ENCODE data around the gene TMEM145. TPM values are rescaled to one million over a fixed set of nuclear protein-coding genes. Genes with fewer than 3 reads are reported as not detected.
A peak's percentile ranks its signal among the peaks of the same experiment; 100 is the strongest.

Gene TMEM145
- total and polyA plus RNA-seq, 7 experiments from 2014 or later: not detected

DNA sequence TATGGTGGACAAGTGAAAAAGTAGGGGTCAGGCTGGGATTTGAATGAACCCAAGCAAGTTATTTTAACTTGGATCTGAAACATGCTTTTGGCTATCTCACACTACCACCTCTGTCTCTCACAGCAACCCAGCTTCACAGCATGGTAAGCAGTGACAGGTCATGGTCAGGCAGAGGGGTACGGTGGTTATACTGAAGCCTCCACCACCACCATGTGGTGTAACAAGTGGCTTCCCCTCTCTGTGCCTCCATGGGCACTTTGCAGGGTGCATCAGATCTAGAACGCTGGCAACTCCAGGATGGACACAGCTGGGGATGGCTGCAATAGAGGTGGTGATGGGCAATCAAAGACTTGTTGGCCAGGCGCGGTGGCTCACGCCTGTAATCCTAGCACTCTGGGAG is 739 bp upstream of the TMEM145 start:
- H3K4me1 Mint-ChIP-seq: peaks cover 6 to 30% (median 17%) of the 10 kb centered on the region in 7 donors
- Histone ChIP-seq H3K27ac (ENCODE audit: low read depth, low read length) (no peak overlapping the region), H3K36me3 (ENCODE audit: control insufficient read depth in 2 of 3, insufficient read depth in 3 of 3, low read length in 3 of 3) (no peaks in the 10 kb centered on the region), H3K4me3 (ENCODE audit: low read length) (no peak overlapping the region), H3K9me3 (ENCODE audit: control insufficient read depth in 2 of 3, low read length in 3 of 3) (no peaks in the 10 kb centered on the region), H3K4me1 (ENCODE audit: control insufficient read depth in 2 of 2, insufficient read depth in 2 of 2, low read length in 2 of 2) (no peaks in the 10 kb centered on the region), H3K27me3 (ENCODE audit: control insufficient read depth in 2 of 2, insufficient read depth in 2 of 2, low read length in 2 of 2) (peaks cover 11 to 17% of the 10 kb centered on the region in 2 donors)
- no peak for ATAC-seq
- peaks cover 0 to 5% (median 0%) of the 10 kb centered on the region in 11 donors for H3K9me3 Mint-ChIP-seq
- ChIA-PET CTCF (interaction anchor here (0.6 kb wide), 1 partner anchor 791 kb away, joined by 4 read pairs; no protein-coding TSS in a partner anchor), POLR2A (no interaction called here)
- H3K4me3 Mint-ChIP-seq: peak overlapping the region in 9 of 10 donors; percentile 38 to 80 (median 67)
- H3K36me3 Mint-ChIP-seq: no peaks in the 10 kb centered on the region
- H3K27me3 Mint-ChIP-seq: peaks cover 26 to 49% (median 38%) of the 10 kb centered on the region in 5 donors
- no peak overlapping the region for H3K27ac Mint-ChIP-seq
- no peak for DNase-seq
- intact Hi-C loops (cut with micrococcal nuclease): no loop called here

DNA sequence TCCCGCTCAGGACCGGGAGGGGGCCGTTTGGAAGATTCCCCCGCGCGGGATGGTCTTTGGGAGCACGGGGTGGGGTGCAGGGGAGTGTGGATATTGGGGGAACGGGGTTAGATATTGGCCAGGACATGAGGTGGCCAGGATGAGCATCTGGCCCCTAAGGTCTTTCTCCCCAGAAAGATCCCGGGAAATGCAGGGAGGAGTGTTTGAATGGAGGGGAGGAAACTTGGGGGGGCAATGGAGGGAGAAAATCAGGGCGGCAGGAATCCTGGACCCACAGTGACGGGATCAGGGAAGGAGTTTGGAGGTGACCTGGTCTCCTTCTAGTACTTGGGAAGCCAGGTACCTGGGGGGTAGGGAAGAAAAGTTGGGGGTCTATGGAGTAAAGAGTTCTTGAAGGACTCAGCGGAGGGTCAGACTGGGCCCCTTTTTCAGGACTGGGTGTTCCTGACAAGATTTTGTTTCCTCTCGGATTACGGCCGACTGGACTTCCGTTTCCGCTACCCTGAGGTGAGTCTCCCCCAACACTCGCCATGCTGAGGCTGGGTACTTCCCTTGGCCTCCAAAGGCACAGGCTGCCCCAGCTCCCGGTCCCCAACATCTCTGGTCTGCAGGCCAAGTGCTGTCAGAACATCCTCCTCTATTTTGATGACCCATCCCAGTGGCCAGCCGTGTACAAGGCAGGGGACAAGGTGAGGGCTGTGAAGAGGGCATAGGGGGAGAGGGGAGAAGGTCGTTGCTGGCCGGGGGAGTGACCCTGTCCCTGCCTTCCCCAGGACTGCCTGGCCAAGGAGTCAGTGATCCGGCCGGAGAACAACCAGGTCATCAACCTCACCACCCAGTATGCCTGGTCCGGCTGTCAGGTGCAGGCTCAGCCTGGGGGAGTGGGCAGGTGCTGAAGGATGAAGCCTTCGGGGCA is 989 bp downstream of the TMEM145 start:
- H3K27me3 Mint-ChIP-seq: peaks cover 26 to 51% (median 38%) of the 10 kb centered on the region in 5 donors
- POLR2A ChIA-PET: no interaction called here

DNA sequence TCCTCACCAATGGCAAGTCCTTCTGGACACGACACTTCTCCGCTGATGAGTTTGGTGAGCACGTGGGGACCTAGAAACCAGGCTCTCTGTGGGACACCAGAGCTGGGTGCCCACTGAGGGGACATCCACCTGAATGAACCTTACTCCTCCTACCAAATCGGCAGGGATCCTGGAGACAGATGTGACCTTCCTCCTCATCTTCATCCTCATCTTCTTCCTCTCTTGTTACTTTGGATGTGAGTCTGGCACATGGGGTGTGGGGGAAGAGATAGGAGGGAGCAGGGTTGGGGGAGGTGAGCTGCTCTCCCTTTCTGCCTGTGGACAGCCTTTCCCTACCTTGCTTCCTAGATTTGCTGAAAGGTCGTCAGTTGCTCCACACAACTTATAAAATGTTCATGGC is 1.9 kb downstream of the TMEM145 start:
- H3K27ac Mint-ChIP-seq: no peak overlapping the region
- peaks cover 0 to 5% (median 0%) of the 10 kb centered on the region in 11 donors for H3K9me3 Mint-ChIP-seq
- ATAC-seq: no peak
- H3K4me1 Mint-ChIP-seq: peaks cover 6 to 32% (median 17%) of the 10 kb centered on the region in 7 donors
- no peaks in the 10 kb centered on the region for H3K36me3 Mint-ChIP-seq
- H3K27ac ChIP-seq (ENCODE audit: low read depth, low read length): no peak overlapping the region
- peaks cover 26 to 52% (median 38%) of the 10 kb centered on the region in 5 donors for H3K27me3 Mint-ChIP-seq
- no peaks in the 10 kb centered on the region for H3K4me1 ChIP-seq (ENCODE audit: control insufficient read depth in 2 of 2, insufficient read depth in 2 of 2, low read length in 2 of 2)
- ChIA-PET POLR2A (no interaction called here), CTCF (no interaction called here)
- intact Hi-C loops (cut with micrococcal nuclease): no loop called here
- no peak overlapping the region for H3K4me3 ChIP-seq (ENCODE audit: low read length)
- no peak for DNase-seq
- H3K9me3 ChIP-seq (ENCODE audit: control insufficient read depth in 2 of 3, low read length in 3 of 3): no peaks in the 10 kb centered on the region
- peaks cover 11 to 17% of the 10 kb centered on the region in 2 donors for H3K27me3 ChIP-seq (ENCODE audit: control insufficient read depth in 2 of 2, insufficient read depth in 2 of 2, low read length in 2 of 2)
- H3K4me3 Mint-ChIP-seq: peak overlapping the region in 3 of 10 donors; percentile 9 to 25 (median 13)
- H3K36me3 ChIP-seq (ENCODE audit: control insufficient read depth in 2 of 3, insufficient read depth in 3 of 3, low read length in 3 of 3): no peaks in the 10 kb centered on the region

More for the DNA sequence above, 989 bp downstream of the TMEM145 start:
- Histone ChIP-seq H3K4me3 (ENCODE audit: low read length) (no peak overlapping the region), H3K27ac (ENCODE audit: low read depth, low read length) (no peak overlapping the region), H3K36me3 (ENCODE audit: control insufficient read depth in 2 of 3, insufficient read depth in 3 of 3, low read length in 3 of 3) (no peaks in the 10 kb centered on the region), H3K9me3 (ENCODE audit: control insufficient read depth in 2 of 3, low read length in 3 of 3) (no peaks in the 10 kb centered on the region), H3K4me1 (ENCODE audit: control insufficient read depth in 2 of 2, insufficient read depth in 2 of 2, low read length in 2 of 2) (no peaks in the 10 kb centered on the region), H3K27me3 (ENCODE audit: control insufficient read depth in 2 of 2, insufficient read depth in 2 of 2, low read length in 2 of 2) (peaks cover 11 to 17% of the 10 kb centered on the region in 2 donors)
- Mint-ChIP-seq H3K9me3 (peaks cover 0 to 5% (median 0%) of the 10 kb centered on the region in 11 donors), H3K4me3 (peak overlapping the region; percentile 42 to 80 (median 66)), H3K4me1 (peaks cover 6 to 32% (median 17%) of the 10 kb centered on the region in 7 donors), H3K27ac (no peak overlapping the region), H3K36me3 (no peaks in the 10 kb centered on the region)
- DNase-seq (no peak), ATAC-seq (no peak)
- CTCF ChIA-PET: no interaction called here
- intact Hi-C loops (cut with micrococcal nuclease): loop anchor here in 1 of 2 donors (1.0 kb wide), 1 partner anchor 11 kb away; the partner anchor contains the start of gene MEGF8

DNA sequence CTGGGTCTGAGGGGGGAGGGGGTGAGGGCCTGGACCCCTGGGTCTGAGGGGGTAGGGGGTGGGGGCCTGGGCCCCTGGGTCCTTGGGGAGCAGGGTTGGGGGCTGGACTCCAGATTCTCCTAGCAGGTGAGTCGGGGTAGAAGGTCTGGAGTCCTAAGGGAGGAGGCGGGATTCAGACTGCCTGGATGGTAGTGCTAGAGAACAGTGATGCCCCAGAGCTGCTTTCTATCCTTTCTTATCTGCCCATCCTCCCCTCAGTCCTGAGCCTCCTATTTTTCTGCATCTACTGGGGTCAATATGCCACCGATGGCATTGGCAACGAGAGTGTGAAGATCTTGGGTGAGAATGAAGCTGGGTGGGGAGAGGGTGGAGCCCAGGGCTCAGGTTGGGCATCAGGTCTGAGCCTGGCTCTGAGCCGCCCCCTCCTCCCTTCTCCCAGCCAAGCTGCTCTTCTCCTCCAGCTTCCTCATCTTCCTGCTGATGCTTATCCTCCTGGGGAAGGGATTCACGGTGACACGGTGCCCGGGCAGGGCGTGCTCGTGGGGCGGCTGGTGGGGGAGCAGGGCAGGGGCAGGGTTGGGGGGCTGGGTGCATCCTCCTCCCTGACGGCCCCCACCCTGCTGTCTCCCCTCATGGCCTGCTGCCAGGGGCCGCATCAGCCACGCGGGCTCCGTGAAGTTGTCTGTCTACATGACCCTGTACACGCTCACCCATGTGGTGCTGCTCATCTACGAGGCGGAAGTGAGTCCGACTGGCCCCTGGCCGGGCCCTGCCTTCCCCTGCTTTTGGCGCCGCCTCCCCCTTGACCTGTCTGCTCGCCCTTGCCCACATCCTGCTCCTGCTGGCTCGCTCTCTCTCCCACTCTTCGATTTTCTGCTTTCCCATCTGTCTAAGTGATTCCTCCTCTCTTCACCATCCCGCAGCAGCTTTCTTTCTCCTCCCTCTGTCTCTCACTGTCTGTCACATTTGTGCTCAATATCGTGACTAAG is 3.4 kb downstream of the TMEM145 start:
- Histone ChIP-seq H3K4me3 (ENCODE audit: low read length) (no peak overlapping the region), H3K36me3 (ENCODE audit: control insufficient read depth in 2 of 3, insufficient read depth in 3 of 3, low read length in 3 of 3) (no peaks in the 10 kb centered on the region), H3K4me1 (ENCODE audit: control insufficient read depth in 2 of 2, insufficient read depth in 2 of 2, low read length in 2 of 2) (no peaks in the 10 kb centered on the region), H3K9me3 (ENCODE audit: control insufficient read depth in 2 of 3, low read length in 3 of 3) (no peaks in the 10 kb centered on the region), H3K27ac (ENCODE audit: low read depth, low read length) (no peak overlapping the region), H3K27me3 (ENCODE audit: control insufficient read depth in 2 of 2, insufficient read depth in 2 of 2, low read length in 2 of 2) (peaks cover 11 to 17% of the 10 kb centered on the region in 2 donors)
- Mint-ChIP-seq H3K27me3 (peaks cover 26 to 51% (median 32%) of the 10 kb centered on the region in 5 donors), H3K27ac (no peak overlapping the region), H3K9me3 (peaks cover 0 to 5% (median 0%) of the 10 kb centered on the region in 11 donors), H3K36me3 (no peaks in the 10 kb centered on the region), H3K4me3 (peak overlapping the region in 3 of 10 donors; percentile 4 to 28 (median 15)), H3K4me1 (peaks cover 6 to 32% (median 16%) of the 10 kb centered on the region in 7 donors)
- intact Hi-C loops (cut with micrococcal nuclease): no loop called here
- ATAC-seq: peak; percentile 54
- no peak for DNase-seq
- ChIA-PET CTCF (no interaction called here), POLR2A (interaction anchor here (0.5 kb wide), 1 partner anchor 13 kb away, joined by 4 read pairs; no protein-coding TSS in a partner anchor)

DNA sequence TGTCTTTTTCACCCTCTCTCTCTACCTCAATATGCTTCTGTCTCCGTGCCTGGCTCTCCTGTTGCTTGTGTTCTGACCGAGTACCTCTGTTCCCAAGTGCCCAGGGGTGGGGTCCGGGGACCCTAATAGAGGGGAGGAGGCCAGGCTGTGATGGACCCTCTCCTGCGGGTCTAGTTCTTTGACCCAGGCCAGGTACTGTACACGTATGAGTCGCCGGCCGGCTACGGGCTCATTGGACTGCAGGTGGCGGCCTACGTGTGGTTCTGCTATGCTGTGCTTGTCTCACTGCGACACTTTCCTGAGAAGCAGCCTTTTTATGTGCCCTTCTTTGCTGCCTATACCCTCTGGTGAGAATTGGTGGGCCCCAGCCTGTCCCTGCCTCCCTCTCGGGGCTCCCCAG is 4.4 kb downstream of the TMEM145 start:
- ATAC-seq (no peak), DNase-seq (no peak)
- Mint-ChIP-seq H3K4me1 (peaks cover 6 to 24% (median 15%) of the 10 kb centered on the region in 7 donors), H3K36me3 (no peaks in the 10 kb centered on the region), H3K4me3 (no peak overlapping the region), H3K27ac (peak overlapping the region in 1 of 9 donors; percentile 14), H3K9me3 (peaks cover 0 to 5% (median 0%) of the 10 kb centered on the region in 11 donors), H3K27me3 (peaks cover 18 to 50% (median 29%) of the 10 kb centered on the region in 5 donors)
- POLR2A ChIA-PET: no interaction called here
- Histone ChIP-seq H3K4me3 (ENCODE audit: low read length) (no peak overlapping the region), H3K4me1 (ENCODE audit: control insufficient read depth in 2 of 2, insufficient read depth in 2 of 2, low read length in 2 of 2) (no peaks in the 10 kb centered on the region), H3K36me3 (ENCODE audit: control insufficient read depth in 2 of 3, insufficient read depth in 3 of 3, low read length in 3 of 3) (no peaks in the 10 kb centered on the region), H3K27ac (ENCODE audit: low read depth, low read length) (no peak overlapping the region), H3K9me3 (ENCODE audit: control insufficient read depth in 2 of 3, low read length in 3 of 3) (no peaks in the 10 kb centered on the region), H3K27me3 (ENCODE audit: control insufficient read depth in 2 of 2, insufficient read depth in 2 of 2, low read length in 2 of 2) (peaks cover 7 to 8% of the 10 kb centered on the region in 2 donors)
- CTCF ChIA-PET: interaction anchor here (0.6 kb wide), 1 partner anchor 100 kb away, joined by 9 read pairs; no protein-coding TSS in a partner anchor
- intact Hi-C loops (cut with micrococcal nuclease): no loop called here

DNA sequence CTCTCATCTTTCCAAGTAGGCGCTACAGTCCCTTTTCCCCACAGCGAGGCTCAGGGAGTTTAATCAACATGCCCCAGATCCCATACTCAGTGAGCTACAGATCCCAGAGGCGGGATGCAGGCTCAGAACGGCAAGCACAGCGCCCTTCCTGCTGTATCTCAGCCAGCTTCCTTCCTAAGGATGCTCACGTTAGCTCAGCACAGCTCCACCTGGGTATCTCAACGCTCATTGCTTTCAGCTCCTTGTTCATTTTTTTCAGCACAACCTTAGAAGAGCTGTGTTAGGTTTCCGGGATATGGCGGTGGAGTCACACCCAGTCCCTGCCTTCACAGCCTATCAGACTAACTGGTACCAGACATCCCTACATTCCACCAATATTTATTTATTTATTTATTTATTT is 9.2 kb downstream of the TMEM145 start:
- ATAC-seq (no peak), DNase-seq (no peak)
- Histone ChIP-seq H3K27me3 (ENCODE audit: control insufficient read depth in 2 of 2, insufficient read depth in 2 of 2, low read length in 2 of 2) (peaks cover 0 to 4% of the 10 kb centered on the region in 2 donors), H3K4me1 (ENCODE audit: control insufficient read depth in 2 of 2, insufficient read depth in 2 of 2, low read length in 2 of 2) (peaks cover 6 to 7% of the 10 kb centered on the region in 2 donors), H3K4me3 (ENCODE audit: low read length) (no peak overlapping the region), H3K36me3 (ENCODE audit: control insufficient read depth in 2 of 3, insufficient read depth in 3 of 3, low read length in 3 of 3) (peaks cover 0 to 5% (median 0%) of the 10 kb centered on the region in 3 experiments), H3K9me3 (ENCODE audit: control insufficient read depth in 2 of 3, low read length in 3 of 3) (no peaks in the 10 kb centered on the region), H3K27ac (ENCODE audit: low read depth, low read length) (no peak overlapping the region)
- peaks cover 6 to 39% (median 16%) of the 10 kb centered on the region in 5 donors for H3K27me3 Mint-ChIP-seq
- ChIA-PET CTCF (interaction anchor here (1.6 kb wide), 1 partner anchor 199 kb away, joined by 5 read pairs; no protein-coding TSS in a partner anchor), POLR2A (interaction anchor here (1.3 kb wide), 1 partner anchor 52 kb away, joined by 4 read pairs; no protein-coding TSS in a partner anchor)
- H3K4me3 Mint-ChIP-seq: no peak overlapping the region
- intact Hi-C loops (cut with micrococcal nuclease): no loop called here
- no peak overlapping the region for H3K27ac Mint-ChIP-seq
- peaks cover 0 to 6% (median 4%) of the 10 kb centered on the region in 5 donors for H3K36me3 Mint-ChIP-seq
- peaks cover 0 to 4% (median 0%) of the 10 kb centered on the region in 11 donors for H3K9me3 Mint-ChIP-seq
- peaks cover 11 to 24% (median 19%) of the 10 kb centered on the region in 7 donors for H3K4me1 Mint-ChIP-seq
